CD4-positive, alpha-beta T cell treated with Interleukin-1 beta for 1 hour (primary cell): ENCODE results near the gene GRK5.
"Not testable (repeated sequence)": the region's sequence is repeated elsewhere in the genome, so short reads cannot be mapped to it uniquely, and the experiment has no call there.

Source experiments
- DNase-seq, 2 donors: peaks; one replicate each; pipeline ENCODE4 v3.0.0-alpha.2; 2020 to 2022

Gene GRK5

DNA sequence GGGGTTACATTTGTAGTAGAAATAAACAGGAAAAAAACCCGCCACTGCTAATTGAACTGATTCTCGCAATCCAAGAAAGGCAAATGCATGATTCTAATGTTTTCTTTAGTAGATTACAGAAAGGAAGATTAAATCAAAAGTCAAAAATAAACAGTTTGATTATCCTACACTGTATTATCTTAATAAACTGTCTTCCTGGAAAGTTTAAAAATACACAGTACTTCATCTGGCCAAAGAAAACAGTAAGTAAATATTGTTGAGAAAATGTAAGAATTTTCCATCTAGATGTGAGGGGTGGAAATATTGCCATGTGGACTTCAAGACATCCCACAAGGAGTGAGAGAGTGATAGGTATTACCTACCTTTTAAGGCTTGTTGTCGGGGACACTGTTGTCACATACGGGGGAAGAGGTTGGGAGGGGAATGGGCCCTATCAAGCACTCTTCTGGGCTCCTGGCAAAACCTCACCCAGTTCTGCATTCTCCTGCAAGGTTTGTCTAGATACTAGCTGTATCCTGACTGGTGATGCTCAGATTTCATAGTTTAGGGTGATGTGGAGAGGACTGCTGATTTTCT, 17.8 kb downstream of the GRK5 start:
- no peak for DNase-seq

DNA sequence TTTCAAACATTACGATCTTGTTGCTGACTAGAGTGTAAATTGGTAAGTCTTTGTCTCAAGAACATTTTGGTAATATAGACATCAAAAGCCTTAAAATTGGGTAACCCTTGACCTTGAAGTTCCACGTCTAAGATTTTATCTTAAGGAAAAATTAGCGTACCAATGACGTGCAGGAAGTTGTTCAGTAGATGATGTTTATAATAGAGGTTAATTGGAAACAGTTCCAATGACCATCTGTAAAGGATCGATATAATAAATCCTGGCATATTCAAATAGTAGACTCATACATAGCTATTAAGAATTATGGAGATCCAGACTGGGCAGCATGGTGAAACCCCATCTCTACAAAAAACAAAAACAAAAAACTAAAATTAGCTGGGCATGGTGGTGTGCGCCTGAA, 20.5 kb downstream of the GRK5 start:
- no peak for DNase-seq

DNA sequence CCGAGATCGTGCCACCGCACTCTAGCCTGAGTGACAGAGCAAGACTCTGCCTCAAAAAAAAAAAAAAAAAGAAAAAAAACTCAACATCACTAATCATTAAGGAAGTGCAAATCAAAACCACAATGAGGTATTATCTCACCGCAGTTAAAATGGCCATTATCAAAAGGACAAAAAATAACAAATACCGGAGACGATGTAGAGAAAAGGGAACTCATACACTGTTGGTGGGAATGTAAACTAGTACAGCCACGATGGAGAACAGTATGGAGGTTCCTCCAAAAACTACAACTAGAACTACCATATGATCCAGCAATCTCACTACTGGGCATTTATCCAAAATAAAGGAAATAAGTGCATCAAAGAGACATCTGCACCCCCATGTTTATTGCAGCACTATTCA, 24.3 kb downstream of the GRK5 start:
- DNase-seq: no peak

DNA sequence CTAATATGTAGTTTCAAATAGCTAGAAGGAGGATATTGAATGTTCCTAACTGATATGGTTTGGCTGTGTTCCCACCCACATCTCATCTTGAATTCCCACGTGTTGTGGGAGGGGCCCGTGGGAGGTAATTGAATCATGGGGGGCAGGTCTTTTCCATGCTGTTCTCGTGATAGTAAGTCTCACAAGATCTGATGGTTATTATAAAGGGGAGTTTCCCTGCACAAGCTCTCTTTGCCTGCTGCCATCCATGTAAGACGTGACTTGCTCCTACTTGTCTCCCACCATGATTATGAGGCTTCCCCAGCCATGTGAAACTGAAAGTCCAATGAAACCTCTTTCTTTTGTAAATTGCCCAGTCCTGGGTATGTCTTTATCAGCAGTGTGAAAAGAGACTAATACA, 25.1 kb downstream of the GRK5 start:
- not testable (repeated sequence) for DNase-seq

DNA sequence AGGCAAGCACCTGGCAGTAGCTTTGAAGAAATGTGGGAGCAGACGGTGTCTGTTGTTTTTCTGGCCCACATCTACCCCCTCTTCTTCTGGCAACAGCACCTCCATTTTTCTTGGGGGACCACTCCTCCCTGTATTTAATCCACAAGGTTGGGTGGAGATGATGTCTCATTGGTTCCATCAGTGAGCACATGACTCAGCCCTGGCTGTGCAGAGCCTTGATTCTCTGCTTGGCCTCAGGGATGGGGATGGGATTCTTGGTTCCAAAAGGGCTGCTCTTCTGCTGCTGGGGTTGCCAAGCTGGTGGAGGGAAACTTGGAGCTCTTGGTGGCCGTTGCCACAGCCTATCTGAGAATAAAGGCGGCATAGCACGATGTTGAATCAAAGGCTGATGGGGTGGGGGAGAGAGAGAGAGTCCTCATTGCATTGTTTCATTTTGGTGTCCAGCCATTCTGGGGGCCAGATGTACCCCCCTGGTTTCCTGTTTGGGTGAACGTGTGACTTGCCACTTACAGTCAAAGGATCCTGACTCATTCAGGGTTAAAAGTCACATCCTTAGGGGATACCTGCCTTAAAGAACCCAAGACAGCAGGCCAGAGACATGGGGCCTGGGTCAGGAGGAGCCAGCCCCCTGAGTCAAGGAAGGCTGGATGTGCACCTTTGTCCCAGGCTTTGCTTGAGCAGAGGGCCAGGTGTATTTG, 25.9 kb downstream of the GRK5 start:
- no peak for DNase-seq

DNA sequence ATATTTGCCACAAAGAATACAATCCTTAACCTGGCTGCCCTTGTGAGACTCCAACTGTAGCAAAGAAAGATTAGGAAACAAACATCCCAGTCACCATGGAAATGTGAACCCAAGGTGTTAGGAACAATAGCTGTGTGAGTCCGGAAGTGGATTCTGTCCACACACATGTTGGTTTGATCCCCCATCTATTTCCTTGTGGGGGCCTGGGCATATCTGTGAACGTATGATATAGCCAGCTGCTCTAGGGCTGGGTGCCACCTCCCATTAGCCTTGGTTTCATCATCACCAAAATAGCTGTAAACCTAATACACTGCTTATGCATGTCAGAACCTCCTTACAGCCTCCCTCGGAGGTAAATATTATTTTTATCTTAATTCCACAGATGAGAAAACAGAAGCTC, 26.4 kb downstream of the GRK5 start:
- DNase-seq: no peak

DNA sequence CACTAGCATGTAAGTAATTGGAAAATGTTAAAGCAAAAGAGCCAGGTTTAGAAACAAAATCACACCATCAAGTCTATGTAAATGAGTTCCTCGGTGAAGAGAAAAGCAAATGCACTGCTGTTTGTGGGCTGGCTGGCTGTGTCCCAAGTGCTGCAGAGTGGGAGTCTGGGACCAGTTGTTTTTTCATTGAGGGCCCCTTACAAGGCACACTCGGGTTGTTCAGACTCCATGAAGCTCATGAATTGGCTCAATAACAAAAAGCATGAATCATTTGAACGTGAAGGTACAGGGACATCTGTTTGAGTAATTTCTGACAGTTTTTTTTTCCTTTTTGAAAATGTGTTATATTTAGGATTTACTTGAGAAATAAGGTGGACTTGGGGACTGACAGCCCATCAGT, 28.0 kb downstream of the GRK5 start:
- DNase-seq: no peak

DNA sequence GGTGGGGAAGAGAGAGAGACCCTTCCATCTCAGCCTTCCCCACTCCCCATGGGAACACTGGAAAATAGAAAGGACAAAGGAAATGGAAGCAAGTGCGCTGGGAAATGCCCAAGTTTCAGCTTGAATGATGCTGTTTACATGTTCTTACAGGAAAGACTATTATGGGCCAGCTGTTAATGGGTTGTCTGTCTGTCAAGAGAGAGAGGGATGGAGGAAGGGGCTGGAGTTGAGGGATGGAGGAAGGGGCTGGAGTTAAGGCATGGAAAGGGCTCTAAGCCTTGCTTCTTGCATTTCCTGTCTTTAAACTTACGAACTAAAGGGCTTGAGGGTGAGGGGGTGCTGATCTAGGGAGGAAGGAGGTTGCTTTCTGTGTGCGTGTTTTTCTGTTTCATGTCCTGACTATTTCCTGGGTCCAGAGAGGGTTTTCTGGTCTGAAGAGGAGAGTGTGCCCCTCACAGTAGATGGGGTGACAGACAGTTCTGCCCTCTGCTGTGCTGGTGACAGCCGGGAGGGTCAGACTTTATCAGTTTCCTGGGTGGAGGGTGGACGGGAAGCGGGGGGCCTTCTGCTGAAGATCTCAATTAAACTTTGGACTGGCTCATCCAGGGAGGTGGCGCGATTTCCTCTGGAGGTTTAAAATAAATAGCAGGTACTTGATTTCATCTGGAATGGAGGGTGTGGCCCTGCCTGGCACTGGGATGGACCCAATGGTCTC, 30.5 kb downstream of the GRK5 start:
- no peak for DNase-seq

DNA sequence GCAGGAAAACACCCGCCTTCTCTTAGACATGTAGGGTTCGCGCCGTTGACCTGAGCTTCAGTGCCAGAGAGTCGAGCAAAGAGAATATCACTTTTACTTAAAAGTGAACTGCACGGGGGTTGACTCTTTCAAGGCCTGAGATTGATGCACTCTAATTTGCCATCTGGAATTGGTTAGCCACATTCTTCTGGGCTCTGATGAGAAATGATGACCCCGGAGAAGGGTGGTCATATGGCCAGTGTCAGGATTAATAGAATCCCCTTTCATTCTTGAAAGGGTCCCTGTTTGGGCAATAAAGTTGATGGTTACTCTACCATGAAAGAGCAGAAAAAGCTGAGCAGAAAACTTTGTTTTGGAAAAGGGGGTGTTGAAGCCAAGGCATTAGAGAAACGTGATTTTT, 31.2 kb downstream of the GRK5 start:
- no peak for DNase-seq

DNA sequence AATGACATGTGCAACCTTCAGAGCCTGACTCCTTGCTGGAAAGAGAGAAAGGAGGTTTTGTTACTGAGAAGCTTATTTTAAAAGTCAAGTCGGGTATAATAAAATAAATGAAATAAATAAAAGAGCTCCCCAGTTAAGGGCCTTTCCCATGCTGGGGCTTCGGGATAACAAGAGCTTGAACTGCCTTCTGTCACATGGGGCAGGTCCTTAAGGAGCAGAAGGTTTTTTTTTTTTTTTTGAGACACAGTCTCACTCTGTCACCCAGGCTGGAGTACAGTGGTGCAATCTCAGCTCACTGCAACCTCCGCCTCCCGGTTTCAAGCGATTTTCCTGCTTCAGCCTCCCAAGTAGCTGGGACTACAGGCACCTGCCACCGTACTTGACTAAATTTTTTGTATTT, 31.6 kb downstream of the GRK5 start:
- not testable (repeated sequence) for DNase-seq

DNA sequence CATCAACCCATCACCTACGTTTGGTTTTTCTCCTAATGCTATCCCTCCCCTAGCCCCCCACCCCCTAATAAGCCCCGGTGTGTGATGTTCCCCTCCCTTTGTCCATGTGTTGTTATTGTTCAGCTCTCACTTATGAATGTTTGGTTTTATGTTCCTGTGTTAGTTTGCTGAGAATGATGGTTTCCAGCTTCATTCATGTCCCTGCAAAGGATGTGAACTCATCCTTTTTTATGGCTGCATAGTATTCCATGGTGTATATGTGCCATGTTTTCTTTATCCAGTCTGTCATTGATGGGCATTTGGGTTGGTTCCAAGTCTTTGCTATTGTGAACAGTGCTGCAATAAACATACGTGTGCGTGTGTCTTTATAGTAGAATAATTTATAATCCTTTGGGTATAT, 32.3 kb downstream of the GRK5 start:
- DNase-seq: not testable (repeated sequence)

DNA sequence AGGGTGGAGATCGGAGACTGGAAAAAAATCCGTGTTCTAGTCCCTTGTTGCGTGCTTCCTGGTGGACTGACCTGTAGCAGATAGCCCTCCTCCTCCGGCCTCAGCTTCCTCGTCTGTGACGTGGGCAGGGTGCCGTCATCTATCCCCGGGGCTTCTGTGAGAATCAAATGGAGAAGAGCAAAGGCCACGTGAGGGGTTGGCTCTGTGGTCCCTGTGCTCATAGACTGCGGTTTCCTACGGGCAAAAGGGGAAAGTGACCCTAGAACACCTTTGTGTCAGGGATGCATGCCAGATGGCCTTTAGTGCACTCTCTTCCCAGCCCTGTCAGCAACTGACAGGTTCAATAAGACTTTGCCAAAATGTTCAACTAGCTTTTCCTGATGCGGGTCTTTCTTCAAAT, 33.7 kb downstream of the GRK5 start:
- DNase-seq: no peak

DNA sequence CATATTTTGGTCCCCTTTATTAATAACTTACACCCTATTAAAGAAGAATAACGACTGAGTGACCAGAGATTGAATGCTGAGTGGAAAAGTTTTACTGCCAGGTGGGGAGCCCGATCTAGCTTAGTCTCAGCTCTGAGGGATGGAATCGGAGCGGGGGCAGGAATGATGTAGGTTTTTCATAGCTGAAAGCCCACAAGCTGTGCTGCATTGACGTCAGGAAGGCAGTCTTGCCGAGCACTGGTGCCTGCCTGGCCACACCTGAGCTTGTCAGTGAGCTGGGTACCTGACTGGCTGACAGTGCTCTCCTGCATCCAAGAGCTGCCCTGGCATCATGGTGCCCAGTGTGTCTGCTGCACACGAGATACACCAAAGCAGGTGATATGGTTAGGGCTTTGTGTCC, 34.8 kb downstream of the GRK5 start:
- no peak for DNase-seq

DNA sequence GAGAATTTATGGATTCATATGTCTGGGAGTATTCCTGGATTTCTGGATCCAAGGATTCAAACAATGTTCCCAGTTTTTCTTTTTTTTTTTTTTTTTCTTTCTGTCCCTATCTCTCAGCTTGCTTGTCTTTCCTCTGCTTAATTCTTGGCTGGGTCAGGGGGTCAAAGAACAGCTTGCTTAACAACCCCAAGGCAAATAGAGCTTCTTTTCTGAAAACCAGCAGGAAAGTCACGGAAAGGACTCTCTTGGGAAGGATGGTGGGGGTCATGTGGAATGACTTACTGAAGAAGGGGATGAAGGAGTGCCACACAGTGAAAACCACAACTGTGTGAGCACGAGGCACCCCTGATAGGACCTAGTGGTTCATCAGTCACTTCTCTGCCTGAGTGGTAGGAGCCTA, 36.1 kb downstream of the GRK5 start:
- DNase-seq: no peak

DNA sequence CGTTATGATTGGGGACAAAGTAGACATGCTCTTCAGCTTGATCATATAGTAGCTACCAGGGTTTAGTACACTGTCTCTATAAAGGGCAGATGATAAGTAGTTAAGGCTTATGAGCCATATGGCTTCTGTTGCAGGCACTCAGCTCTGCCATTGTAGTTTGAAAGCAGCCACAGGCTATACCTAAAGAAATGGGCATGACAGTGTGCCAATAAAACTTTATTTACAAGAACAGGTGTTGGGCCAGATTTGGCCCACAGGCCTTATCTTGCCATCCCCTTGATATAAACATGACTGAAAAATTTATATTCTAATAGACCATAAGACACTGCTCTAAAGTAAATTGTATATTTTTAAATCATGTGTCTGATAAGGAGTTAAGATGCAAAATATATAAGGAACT, 36.6 kb downstream of the GRK5 start:
- DNase-seq: no peak

DNA sequence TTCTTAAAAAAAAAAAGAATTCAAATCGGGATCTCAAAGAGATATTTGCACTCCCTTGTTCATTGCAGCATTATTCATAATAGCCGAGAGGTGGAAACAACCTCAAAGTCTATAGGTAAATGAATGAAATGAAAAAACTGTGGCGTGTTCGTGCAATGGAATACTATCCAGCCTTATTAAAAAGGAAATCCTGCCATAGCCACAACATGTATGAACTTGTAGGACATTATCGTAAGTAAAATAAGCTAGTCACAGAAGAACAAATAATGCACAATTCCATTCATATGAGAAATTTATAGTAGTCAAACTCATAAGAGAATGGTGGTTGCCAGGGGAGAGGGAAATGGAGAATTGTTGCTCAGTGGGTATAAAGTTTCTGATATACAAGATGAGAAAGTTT, 37.9 kb downstream of the GRK5 start:
- DNase-seq: no peak

DNA sequence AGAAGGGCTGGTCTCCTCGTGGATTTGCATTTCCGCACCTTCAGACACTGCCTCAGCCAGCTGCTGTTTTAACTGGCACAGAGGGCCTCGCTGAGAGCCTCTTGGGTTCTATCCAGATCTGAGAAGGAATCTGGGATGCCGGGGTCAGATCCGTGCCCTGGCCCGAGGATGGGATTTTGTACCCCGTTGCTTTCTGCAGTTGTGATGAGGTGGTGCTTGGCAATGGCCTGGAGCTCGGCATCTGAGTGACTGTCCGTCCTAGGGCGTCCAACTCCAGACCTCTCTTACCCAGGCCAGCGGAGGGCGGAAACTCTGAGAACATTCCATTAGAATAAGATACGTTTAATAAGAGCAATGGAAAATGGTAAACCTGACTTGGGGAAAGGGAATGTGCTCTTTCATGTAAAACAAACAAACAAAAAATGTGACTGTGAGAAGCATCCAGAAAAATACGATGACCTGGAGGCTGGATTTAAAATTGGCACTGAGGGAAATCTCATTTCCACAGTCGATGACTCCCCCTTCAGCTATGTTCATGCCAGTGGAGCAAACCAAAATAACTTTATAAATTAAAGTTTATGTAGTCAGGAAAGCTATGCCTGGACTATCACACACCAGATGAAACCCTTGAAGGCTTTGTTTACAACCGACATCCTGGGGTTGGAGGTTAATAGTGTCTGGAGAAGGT, 39.6 kb downstream of the GRK5 start:
- DNase-seq: no peak

DNA sequence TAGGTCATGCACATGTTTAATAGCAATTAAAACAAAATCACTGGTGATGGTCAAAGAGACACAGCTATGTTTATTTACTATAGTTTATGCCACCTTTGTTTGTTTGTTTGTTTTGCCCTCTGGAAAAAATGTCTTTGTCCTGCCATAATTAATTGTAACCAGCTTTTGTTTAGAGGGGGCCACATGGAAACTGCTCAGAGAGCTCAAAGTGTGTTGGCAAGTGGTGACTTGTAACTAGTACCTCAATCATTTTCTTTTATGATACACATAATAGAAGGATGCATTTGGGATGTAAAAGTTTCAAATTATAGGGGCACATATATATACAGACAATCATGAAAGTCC, 40.2 kb downstream of the GRK5 start:
- DNase-seq: no peak

DNA sequence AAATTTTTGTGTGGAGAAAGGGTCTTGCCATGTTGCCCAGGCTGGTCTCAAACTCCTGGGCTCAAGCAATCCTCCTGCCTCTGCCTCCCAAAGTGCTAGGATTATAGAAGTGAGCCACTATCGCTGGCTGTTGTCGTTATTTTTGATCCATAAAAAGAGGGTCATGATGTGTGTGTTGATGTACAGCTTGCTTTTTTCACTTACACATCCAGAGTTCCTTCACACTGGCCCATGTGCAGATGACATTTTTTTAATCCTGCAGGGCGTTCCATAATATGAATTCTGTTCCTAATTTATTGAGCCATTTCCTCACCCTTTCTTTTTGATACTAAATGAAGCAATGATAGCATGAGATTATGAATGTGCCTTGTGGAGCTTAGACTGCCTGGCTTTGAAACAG, 40.8 kb downstream of the GRK5 start:
- DNase-seq: no peak

DNA sequence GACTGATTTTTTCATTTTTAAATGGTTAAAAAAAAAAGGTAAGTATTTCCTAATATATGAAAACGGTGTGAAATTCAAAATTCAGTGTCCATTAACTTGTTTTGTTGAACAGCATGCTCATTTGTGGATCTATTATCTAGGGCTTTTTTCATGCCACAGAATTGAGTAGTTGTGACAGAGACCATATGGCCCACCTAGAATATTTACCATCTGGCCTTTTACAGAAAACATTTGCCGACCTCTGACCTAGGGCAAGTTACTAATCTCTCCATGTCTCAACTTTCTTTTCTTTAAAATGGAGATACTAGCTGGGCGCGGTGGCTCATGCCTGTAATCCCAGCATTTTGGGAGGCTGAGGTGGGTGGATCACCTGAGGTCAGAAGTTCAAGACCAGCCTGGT, 41.3 kb downstream of the GRK5 start:
- no peak for DNase-seq

DNA sequence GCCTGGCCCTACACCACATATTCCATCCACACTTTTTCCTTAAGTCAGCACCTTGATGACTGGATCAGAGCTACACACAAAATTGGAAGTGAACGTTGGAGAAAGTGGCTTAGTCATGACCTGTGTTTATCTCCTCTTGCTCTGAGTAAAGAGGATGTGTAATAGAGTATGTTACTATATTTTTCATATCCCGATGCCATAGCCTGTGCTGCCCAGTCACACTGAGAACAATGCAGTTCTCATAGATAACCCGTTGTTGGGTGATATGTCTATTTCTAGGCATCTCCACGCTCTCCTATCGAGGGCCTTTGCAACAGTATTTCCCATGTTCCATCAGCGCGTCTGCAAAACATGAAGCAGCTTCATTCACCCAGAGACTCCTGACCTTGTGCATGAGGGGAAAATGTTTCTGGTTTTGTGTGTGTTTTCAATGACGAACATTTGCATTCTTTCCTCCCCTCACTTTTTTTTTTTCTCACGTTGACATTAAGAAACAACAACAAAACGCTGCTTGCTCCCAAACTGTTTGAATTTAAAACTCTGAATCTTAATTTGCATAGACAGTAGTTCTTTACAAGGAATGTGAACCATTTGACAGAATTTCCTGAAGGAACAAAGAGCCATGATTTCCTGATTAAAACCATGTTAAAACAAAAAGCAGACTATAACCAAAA, 43.4 kb downstream of the GRK5 start:
- DNase-seq: no peak

DNA sequence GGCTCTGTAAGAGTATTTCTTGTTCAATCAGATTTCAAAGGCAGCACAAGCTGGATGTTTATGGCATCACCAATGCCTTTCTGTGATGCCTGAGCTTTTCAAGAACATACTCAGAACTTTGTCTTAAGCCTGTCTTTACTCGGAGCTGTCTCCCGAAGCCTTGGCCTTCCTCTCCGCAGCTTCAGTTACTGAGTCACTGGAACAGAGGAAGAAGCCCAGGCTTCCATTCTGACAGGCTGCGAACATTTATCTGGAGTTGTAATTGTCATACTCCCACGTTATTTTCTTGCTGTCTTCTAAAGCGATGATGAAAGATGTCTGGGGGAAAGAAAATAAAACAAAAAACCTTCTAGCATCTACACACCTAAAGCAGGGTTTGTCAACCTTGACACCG, 43.9 kb downstream of the GRK5 start:
- no peak for DNase-seq

DNA sequence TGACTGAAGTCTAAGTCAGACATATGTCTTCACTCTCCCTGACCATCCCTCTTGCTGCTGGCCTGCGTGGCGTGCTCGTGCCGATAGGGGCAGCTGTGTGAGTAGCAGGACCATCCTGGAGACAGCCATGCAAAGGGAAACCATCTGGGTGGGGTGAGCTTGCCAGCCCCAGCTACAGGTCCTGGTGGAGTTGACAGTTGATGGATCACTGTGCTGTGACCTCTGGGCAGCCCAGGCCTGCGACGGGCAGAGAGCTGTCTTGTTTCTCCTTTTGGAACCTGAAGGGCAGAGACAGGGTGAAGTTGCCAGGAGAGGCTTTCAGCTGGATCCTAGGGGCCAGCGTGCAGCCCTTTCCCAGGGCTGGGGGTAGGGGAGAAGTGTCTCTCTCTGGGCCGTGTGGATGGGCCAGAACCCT, 44.7 kb downstream of the GRK5 start:
- no peak for DNase-seq
